GM21447 (cell line): Measurements from ENCODE around the gene PEX11B.
A peak's percentile ranks its signal among the peaks of the same experiment; 100 is the strongest.

ENCODE experiments used
- ATAC-seq: cut with Tn5 transposase; IDR thresholded peaks from one replicate; pipeline ENCODE4 v1.9.1; 2021; ENCODE audit not compliant: unreplicated experiment

Gene PEX11B

DNA sequence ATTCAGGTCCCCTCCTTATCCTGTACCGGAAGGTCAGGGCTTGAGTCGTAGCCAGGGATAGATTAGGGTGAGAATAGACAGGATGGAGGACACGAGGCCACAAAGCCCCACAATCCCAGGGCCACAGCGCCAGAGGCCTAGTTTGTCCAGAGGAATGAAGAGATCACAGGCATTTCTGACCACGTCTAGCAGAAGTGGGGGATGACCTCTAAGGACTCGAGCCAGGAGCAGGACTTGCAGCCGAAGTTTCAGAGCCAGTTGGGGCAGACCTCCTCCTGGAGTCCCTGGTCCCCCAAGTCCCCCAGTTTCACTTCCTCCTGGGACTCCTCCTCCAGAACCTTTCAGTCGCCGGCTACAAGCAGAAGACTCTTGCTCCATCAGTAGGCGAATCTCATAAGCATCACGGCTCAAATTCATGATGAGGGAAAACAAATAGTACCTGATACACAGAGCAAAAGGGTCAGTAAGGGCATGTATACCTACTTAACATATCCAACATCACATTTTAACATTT is 6.3 kb downstream of the PEX11B start:
- ATAC-seq = no peak

DNA sequence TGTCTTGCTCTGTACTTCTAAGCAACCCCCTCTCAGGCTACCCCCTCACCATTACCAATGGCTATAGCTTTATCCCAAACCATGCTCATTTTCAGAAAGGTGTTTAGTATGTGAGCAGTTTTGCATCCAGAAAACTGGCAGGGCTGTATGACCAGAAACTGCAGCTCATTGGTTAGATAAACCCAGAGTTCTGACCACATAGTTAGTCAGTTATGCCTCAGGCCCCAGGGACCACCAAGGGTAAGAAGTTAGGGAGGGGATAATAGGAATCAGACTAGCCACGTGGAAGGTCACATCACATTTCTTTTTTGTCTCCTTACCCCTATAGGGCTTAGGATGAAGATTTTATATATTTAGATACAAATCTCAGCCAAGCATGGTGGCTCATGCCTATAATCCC is 9.9 kb downstream of the PEX11B start:
- ATAC-seq = no peak

DNA sequence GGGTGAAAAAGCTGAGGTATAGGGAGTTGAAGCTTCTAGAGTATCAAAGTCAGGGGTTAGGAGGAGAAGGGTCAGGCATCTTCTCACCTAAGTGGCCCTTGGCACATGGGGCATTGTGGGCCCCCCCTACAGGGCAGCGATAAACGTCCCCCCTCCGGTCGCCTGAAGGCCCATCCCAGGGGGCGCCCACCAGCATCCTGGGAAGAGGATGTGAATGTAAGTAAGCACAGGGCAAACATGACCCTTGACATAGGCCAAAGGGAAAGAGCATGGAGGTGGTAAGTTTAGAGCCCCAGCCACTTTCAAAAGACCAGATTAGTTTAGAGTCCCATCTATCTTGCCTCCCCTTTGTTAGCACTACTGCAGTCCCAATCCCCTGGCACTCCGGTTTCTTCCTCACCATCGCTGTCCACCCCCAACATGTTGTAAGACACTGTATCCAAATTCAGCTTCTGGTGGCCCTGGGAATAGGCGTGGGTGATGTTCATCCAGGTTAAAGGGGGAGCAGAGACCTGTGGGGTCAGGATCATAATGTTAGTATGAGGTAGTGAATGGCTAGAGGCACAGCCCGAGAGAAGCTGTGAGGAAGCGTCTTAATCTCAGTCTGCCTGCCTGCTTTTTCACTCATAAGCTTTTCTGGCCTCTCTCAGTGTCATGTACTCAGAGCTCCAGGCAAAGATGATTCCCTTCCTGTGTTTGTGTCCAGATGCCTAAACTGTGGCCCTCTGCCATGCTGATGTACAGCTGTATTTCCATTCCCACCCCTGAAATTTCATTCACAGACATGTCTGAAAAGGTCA is 11.4 kb downstream of the PEX11B start:
- no peak for ATAC-seq

DNA sequence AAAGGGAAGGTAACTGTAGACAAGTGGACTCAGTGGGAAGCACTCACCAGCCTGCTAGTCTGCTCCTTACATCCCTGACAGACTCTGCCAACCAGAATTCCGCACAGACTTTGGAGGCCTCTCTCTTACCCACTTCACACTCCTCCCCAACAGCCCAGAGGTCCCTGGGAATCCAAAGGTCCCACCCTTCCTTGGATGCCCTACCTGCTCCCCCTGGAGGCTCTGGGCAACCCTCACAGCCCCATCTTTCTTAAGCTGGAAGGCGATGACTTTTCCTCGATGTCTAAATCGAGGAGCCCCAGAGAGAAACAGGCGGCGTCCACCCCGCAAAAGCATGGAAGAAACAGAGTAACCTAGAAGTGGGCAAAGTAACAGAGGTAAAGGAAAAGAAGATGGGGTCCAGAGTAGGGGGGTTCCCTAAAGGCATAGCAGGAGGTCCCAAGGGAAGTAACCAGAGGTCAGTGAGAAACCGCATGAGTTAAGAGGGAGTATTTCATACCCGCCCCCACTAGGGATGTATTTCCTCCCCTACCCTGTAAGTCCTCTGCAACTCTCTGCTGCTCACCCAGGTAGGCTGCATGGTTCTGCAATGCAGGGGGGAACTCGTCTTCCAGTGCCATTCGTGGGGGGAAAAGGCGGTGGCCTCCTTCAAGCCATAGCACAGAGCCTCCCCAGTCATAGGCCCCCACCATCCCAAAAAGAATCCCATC is 17.1 kb downstream of the PEX11B start:
- no peak for ATAC-seq

DNA sequence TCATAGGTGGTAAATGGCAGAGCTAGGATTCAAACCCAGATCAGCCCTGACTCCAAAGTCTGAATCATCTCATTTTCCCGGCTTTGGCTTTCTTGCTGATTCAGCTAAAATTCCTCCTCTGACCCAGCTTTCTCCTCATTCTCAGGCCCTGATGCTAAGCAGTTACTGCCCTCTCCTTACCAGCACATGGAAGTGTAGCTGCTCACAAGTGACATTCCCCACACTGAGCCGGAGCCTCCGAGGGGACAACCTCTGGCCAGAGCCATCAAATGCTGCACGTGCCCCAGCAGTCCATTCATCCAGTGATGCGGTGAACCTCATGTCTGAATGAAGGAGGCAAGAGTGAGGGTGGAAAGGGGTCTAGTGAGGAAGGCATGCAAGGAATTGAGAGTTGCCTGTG is 19.8 kb downstream of the PEX11B start:
- no peak for ATAC-seq

DNA sequence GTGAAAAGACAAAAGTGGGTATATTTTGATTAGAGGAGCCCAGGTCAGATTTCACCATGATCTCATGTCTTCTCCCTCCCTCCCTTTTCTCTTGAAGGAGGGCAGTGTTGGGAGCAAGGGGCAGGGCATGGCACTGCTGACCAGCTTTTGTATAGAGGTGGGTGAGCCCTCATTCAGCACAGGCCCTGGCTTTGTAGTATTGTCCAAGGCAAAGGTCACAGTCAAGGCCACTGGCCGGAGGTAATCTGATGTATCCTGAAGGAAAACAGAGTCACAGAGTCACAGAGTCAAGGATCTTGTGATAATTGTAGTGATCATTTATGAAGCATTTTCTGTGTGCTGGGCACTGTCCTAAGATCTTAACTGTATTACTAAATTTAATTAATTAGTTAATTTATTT is 20.5 kb downstream of the PEX11B start:
- ATAC-seq = no peak

DNA sequence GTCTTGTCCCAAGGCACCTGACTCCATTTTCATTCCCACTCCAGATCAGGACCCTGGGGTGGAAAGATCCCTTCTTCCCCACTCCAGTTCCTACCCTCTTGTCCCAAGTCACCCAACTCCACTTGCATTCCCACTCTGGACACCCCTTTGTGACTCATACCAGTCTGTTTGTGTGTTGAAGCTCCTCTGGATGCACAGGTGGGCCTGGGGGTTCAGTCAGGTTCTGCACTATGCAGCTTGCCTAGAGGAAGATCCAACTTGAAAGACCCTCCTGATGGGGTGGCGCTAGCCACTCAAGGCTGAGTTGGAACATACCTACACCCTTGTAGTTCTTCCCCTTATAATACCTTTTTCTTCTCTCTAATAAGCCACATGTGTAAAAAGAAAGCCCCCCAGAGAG is 23.0 kb downstream of the PEX11B start:
- ATAC-seq = no peak

DNA sequence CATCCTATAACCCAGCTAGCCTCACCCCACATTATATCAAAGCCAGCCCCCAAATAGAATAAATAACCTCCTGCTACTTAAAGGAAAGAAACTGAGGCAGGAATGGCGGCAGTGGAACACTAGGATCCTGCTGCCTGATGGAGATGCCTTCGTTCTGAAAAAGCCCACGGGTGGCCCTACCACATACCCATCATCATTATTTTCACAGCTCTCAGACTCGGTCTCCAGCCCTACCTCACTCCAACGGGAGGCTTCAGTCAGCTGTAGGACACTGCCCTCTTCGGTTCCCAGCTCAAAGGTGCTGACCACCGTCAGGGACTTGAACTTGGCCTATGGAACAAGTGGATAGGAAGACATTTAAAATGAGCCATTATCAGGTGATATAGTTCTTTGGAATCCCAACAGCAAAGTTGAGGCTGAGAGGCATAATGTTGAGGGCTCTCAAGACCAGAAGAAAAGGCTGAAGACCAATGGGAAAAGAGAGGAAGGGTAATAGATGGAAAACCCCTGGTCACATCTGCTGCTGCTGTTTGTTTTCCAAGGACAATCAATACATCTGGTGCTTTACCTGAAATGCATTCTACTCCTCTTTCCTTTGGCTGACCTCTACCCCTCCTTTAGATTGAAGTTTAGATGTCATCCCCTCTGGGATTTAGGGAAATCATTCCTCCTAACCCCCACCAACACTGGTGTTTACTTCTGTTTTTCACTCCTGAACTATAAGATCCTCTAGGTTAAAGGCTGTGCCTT is 25.0 kb downstream of the PEX11B start:
- no peak for ATAC-seq

DNA sequence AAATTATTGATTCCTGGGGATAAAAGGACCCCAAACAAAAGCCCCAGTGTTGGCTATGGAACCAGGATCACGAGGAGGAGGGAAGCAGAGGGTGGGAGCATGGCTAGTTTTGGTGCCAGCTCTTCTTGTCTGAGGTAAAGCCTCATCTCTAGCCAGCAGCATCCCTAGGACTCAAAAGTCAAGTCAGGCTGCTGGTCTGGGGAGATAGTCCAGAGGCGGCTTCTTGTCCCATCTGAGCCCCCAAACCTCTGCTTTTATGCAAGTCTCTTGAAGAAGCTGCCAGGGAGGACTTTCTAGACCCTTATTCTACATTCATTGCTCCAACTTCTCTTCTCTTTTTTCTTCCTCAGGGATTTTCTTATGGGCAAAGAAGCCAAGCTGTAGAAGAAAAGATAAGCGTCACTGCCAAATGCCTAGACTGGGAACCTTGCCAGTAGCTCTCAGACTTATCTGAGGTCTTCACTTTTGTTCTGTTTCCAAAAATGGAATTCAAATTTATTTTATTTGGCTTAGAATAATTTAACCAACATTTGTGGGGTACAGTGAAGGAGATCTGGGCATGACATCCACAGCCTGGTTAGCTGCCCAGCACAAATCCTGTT is 25.9 kb downstream of the PEX11B start:
- ATAC-seq = no peak

DNA sequence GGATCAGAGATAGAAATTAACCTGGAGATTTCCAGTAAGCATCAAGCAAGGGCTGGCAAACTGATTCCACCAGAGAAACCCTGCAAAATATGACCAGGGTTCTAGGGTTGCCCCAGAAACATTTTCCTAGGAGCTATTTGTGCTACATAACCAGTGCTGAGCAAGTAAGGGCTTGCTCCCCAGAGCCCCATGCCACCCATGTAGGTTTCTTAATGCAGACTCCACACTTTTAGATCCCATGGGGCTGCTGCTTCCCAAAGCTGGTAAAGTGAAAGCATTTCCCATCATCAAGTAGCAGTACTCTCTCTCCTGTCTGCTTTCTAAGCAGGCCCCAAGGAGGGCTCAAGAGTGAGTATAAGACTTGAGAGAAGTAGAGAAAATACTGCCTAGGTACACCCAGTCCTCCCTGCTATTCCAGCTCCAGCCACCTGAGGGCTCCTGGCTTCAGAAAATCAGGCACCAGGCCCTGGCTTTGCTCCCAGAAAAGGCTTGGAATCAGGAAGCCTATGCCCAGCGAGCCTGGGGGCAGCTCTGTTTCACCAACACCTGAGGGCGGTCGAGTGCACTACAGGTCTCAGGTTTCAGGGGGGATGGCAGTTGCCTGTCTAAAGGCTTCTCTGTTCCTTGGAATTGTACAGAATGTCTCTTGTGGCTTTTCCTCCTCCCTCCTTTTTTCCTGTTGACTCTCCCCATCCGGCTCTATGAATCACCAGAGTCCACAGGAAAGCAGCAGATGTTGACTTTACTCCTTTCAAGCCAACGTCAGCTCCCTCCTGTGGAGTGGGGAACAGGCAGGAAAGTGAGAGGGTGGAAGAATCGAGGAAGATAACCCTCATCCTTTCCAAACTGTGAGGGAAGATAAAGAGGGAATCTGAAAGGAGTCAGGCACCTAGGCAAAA is 26.7 kb downstream of the PEX11B start:
- ATAC-seq = no peak

DNA sequence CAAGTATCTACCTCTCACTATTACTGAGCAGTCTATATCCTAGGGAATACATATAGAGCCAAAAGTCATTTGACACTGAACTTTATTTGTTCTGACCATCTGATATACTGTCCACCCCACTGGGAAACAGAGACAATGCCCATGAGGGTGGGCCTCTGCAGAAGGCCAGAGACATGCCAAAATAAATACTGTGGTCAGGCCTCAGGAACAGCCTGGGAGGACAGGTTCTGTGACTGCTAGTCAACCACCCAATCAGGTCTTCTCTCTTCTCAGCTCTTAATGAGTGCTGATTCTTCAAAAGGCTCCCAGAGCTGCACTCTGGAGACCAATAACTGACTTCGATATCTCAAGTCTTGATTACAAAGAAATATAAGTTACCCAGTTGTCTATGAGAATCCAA is 27.4 kb downstream of the PEX11B start:
- no peak for ATAC-seq

DNA sequence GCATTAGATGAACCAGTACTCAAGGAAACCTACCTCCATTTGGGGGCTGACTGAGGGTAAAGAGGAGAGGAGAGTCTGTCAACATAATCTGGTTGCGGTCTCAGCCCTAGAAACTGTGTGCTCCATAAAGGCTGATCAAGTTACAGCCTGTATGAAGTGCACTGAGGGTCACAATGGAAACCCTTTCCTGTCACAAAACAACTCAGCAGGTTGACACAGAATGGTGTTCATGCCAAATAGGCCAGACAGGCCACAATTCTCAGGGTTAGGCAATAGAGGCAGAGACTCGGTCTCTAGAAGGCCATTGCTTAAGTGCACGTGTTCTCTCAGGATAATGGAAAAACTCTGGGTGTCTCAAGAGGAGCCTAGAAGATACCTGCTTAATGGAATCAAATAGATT is 28.8 kb downstream of the PEX11B start:
- ATAC-seq = no peak

DNA sequence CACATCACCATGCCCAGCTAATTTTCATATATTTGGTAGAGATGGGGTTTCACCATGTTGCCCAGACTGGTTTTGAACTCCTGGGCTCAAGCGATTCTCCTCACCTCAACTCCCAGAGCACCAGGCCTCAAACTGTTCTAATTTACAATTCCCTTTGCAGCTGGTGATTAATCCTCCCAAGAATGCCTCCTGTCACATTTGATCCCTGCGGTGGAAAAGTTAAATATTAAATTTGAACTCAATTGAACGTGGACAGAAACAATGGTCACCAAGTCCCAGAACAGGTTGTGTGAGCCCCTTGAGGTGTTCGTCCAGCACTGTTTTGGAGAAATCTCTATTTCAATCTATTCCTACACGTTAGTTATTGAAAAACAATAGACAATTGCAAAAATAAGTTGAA is 30.9 kb downstream of the PEX11B start:
- no peak for ATAC-seq

DNA sequence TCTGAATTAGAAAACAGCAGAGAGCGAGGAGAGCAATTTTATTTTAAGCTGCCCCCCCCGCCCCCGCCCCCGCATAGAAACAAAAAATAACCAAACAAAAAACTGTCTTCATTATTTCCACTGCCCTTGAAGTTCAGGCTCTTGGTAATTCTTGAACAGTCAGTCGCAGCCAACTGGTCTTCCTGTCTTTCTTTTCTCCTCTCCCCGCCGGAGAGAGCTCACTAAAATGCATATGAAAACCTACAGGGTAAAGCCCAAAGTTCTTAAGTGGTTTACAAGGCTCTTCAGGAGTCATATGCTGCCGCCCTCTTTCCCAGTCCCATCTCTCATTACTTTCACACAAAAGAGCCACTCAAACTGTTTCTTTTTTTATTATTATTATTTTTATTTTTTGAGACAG is 31.7 kb downstream of the PEX11B start:
- ATAC-seq = no peak

DNA sequence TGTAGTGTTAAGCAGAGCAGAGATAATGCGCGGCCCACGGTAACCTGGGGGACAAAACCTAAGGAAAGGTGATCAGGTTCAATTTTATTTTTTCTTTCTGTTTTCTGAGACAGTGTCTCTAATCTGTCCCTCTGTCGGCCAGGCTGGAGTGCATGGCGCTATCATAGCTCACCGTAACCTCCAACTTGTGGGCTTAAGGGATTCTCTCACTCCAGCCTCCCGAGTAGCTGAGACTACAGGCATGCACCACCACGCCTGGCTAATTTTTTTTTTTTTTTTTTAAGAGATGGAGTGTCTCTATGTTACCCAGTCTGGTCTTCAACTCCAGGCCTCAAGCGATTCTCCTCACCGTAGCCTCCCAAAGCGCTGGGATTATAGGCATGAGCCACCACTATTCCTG is 32.1 kb downstream of the PEX11B start:
- ATAC-seq = no peak

DNA sequence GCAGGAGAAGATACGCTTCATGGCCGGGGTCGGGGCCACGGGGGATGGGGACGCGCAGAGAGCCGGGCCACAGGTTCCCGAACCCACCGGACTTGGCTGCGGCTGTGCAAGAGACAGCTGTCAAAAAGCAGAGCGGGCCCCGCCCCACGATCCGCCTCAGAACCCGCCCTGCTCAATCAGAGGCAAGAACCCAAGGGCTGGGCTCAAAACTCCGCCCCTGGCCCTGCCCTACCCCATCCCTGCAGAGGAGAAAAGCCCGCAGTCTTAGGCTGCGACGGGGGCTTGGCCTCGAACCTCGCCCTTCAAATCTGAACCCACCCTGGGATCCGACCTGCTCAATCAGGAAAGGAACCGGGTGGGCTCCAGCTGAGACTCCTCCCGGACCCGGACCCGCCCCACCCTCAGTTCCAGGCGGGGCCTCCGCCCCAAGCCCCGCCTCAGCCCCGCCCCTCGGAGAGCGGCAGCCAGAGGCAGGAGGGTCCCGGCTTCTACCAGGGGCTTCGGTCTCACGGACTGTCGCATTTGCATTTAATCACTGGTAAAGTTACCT is 32.7 kb downstream of the PEX11B start, which contains the start of gene ANKRD35:
Gene ANKRD35 (minus strand): TSS at position 129 of the 550 bp plus-strand sequence. CDS start 108 bp downstream, at position 21.
- peak; percentile 98 for ATAC-seq

DNA sequence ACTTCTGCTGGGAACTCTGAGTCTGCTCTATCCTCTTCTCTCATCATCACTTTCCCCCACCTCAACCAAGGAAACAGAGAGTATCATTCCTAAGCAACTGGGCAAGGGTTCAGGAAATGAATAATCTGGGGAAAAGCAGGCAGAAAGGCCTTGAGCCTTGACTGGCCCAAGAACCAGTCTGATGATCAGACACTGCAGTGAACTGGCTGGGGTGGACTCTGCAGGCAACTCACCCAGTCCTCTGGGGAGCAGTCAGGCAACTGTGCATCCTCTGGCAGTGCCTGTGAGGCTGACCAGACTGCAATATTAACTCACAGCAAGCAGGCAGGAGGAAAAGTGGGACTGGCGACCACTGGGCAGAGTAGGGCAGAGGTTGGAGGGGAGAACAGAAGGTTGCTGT is 33.8 kb downstream of the PEX11B start:
- no peak for ATAC-seq

DNA sequence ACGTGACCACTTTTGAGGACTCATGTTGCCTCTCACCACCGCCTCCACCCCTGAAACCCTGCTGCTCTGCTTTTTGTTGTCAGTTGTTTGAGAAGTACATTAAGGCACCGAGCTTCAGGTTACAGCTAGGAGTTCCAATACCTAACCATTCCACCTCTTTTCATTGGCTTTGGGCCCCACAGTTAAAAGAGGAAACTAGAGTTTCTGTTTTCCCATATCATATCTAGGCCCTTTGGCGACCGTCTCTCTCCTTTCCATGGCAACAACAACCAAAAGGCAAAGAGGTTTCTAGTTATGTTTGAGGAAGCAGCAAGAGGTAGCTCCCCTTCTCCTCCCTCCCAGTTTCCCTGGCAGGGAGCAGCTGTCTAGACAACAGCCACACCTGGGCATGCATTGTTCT is 38.7 kb downstream of the PEX11B start:
- ATAC-seq = no peak

DNA sequence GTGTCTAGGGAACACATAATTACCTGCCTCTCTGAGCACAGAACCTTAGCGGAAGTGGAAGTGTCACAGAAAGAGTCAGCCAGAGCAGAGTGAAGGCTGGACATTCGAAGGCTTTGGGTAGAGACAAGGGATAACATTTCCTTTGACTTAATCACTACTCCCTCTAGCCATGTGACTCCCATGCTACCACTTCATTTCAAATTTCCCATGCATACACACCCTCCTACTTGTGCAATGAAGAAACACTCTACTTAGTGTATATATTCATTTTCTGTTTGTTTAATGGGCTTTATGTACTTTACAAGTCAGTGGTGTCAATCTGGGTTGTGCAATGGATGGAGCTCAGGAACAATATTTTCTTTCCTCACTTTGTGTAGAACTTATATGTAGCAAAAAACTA is 39.8 kb downstream of the PEX11B start:
- ATAC-seq = no peak

DNA sequence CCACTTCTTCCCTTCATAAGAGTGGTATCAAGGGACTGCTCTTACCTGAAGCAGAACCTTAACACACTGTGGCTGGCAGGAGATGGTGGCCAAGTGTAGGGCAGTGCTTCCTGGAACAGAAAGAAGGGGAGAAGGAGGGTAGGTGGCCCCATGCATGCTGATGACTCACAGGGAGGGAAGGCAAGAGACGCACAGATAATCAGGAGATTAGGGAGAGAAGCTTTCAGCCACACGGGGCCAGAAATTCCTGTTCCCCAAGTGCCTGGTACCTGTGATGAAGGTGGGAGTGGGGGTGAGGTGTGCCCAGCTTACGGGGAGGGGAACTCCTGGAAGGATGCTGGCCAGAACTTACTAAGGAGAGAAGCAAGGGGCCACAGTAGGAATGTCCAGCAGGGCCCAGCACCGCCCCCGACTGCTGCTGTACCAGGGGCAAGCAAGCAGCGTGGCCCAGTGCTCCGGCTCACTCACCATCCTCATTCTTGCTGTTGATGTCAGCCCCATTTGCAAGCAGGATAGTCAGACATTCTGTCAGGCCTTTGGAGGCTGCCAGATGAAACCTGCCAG is 40.5 kb downstream of the PEX11B start:
- ATAC-seq = no peak
